HepG2 (cell line): ENCODE results near the gene ADAMTS2. TPM values are rescaled to one million over a fixed set of nuclear protein-coding genes. Genes with fewer than 3 reads are reported as not detected.

Experiments used
- ATAC-seq: fragments of 200-7000 bp; cut with Tn5 transposase; 3 replicates; pipeline ENCODE4 v1.9.1; 2020; ENCODE audit warnings: mild to moderate bottlenecking, moderate library complexity
- BruUV-seq: library from RNA; stranded (reverse); fragments of 400-500 nt; replicated peaks from 2 replicates; lab custom pipeline; 2021; lab: Mats Ljungman, UMichigan
- CTCF ChIA-PET: fragments of 300-600 bp; formaldehyde crosslinking; extraction: SDS; loops from one replicate; lab custom pipeline; 2021; ENCODE audit warnings: low total read pairs, inconsistent platforms, low intra/inter-chr PET ratio; lab: Yijun Ruan, JAX
- POLR2A ChIA-PET: fragments of 350-600 bp; sonication (Branson Sonifier 250); formaldehyde crosslinking; loops from one replicate; lab custom pipeline; 2020; ENCODE audit warnings: antibody characterized with exemption, inconsistent platforms; lab: Yijun Ruan, JAX
- DNase-seq: peaks from one replicate; pipeline ENCODE4 v3.0.0-alpha.2; 2015; ENCODE audit warnings: low spot score
- FAIRE-seq: peaks from 3 replicates; lab custom pipeline; 2011; peaks lifted over from hg19 to GRCh38; lab: Jason Lieb, UNC
- H2AFZ ChIP-seq: one replicate; pipeline ENCODE4 v1.6.1; 2011; ENCODE audit warnings: low read length, inconsistent platforms
- H3K27ac ChIP-seq: fragments of 300-600 bp; 3 replicates; pipeline ENCODE4 v1.8.0; 2011; ENCODE audit warnings: mixed run types, mild to moderate bottlenecking, mixed read lengths, low read length, inconsistent platforms; ENCODE audit not compliant: insufficient read depth; ENCODE audit errors: extremely low read length
- H3K27me3 ChIP-seq, 2 experiments: fragments of 200-600 bp in 1 of 2; 2 replicates in 1 of 2; 3 replicates in 1 of 2; pipeline versions ENCODE4 v1.6.0 to v1.8.0; 2011; ENCODE audit warnings: low read length in 2 of 2, mild to moderate bottlenecking in 2 of 2, moderate library complexity in 2 of 2, inconsistent platforms in 1 of 2; ENCODE audit not compliant: insufficient read depth in 2 of 2, control insufficient read depth in 1 of 2
- H3K36me3 ChIP-seq, 2 experiments: fragments of 200-600 bp in 1 of 2; replicated peaks in 1 of 2; 2 replicates in 1 of 2; 3 replicates in 1 of 2; pipeline versions ENCODE4 v1.5.1 to v1.8.0; 2011; ENCODE audit warnings: low read length in 2 of 2, inconsistent platforms in 1 of 2; ENCODE audit not compliant: insufficient read depth in 2 of 2, control insufficient read depth in 1 of 2
- H3K4me1 ChIP-seq: 2 replicates; pipeline ENCODE4 v1.5.1; 2012; ENCODE audit warnings: low read length, inconsistent platforms; ENCODE audit not compliant: insufficient read depth
- H3K4me2 ChIP-seq: 2 replicates; pipeline ENCODE4 v1.6.0; 2011; ENCODE audit warnings: low read depth, low read length, inconsistent platforms
- H3K4me3 ChIP-seq, 3 experiments: fragments of 200-600 bp in 1 of 3; sonication (generic), shearing (Covaris generic) in 1 of 3; replicated peaks in 1 of 3; 2 replicates each; pipeline ENCODE4 v1.5.1; 2011 to 2016; ENCODE audit warnings: low read length in 3 of 3, inconsistent platforms in 2 of 3, low read depth in 2 of 3, mild to moderate bottlenecking in 2 of 3, control low read depth in 1 of 3, mixed read lengths in 1 of 3; ENCODE audit not compliant: insufficient read depth in 1 of 3
- H3K79me2 ChIP-seq: one replicate; pipeline ENCODE4 v1.6.1; 2011; ENCODE audit warnings: low read length, inconsistent platforms; ENCODE audit not compliant: insufficient read depth
- H3K9ac ChIP-seq: 2 replicates; pipeline ENCODE4 v1.6.0; 2011; ENCODE audit warnings: mild to moderate bottlenecking, low read depth, low read length, inconsistent platforms; ENCODE audit not compliant: insufficient read depth
- H3K9me3 ChIP-seq: 2 replicates; pipeline ENCODE4 v1.5.1; 2012; ENCODE audit warnings: mild to moderate bottlenecking, low read length
- H4K20me1 ChIP-seq: 2 replicates; pipeline ENCODE4 v1.6.0; 2011; ENCODE audit warnings: inconsistent platforms, mild to moderate bottlenecking, low read length, moderate library complexity; ENCODE audit not compliant: insufficient read depth
- CREB1 ChIP-seq, 2 experiments: fragments of 450-650 bp in 1 of 2; IDR thresholded peaks; 2 replicates each; pipeline ENCODE4 v1.6.1; 2016 to 2017; ENCODE audit warnings: control low read depth in 1 of 2, mild to moderate bottlenecking in 1 of 2, missing compliant biosample characterization in 1 of 2, missing genetic modification characterization in 1 of 2
- HMG20B ChIP-seq: conservative IDR thresholded peaks from 2 replicates; pipeline ENCODE4 v1.6.1; 2016; ENCODE audit warnings: missing genetic modification reagents, missing compliant biosample characterization
- KDM2A ChIP-seq: sonication (generic); formaldehyde crosslinking; IDR thresholded peaks from 2 replicates; pipeline ENCODE4 v1.4.0; 2020; ENCODE audit warnings: low read depth, missing genetic modification reagents, borderline replicate concordance
- ZNF629 ChIP-seq: sonication (generic); formaldehyde crosslinking; conservative IDR thresholded peaks from 2 replicates; pipeline ENCODE4 v1.5.0; 2020; ENCODE audit warnings: missing genetic modification reagents
- WGBS: methylation state at CpG from one replicate; pipeline ENCODE4 v1.1.6; 2017; ENCODE audit warnings: low lambda C conversion rate; 5-methylcytosine and 5-hydroxymethylcytosine counted together
- in situ Hi-C: cut with HindIII; loops from 2 replicates; pipeline ENCODE4 v1.10.0; 2017; ENCODE audit warnings: low pct_unique_long_range_greater_than_20kb; ENCODE audit not compliant: extremely low pct_ligation_motif_present
- intact Hi-C: fragments of 100-400 bp; cut with micrococcal nuclease; formaldehyde crosslinking; loops from one replicate; pipeline ENCODE4 v1.10.0; 2022; ENCODE audit not compliant: unreplicated experiment
- polyA plus RNA-seq, 8 experiments: library from polyadenylated mRNA; depleted of rRNA in 3 of 8; stranded (reverse) in 7 of 8; unstranded in 1 of 8; fragments of >200 nt; fragmentation: Illumina TruSeq in 4 of 8; extraction: Trizol in 4 of 8; gene quantifications; 2 replicates each; pipeline versions ENCODE4 v1.2.1 to v1.2.3, GENCODE V29; 2011 to 2016; ENCODE audit warnings: low read depth in 4 of 8, missing spikeins in 1 of 8, mixed read lengths in 1 of 8; ENCODE audit not compliant: insufficient read depth in 1 of 8
- total RNA-seq, 5 experiments: library from RNA; depleted of rRNA; stranded (reverse); fragments of >200 nt; fragmentation: Illumina TruSeq; extraction: Trizol; gene quantifications; 2 replicates each; pipeline ENCODE4 v1.2.3, GENCODE V29; 2016; ENCODE audit warnings: low read depth in 1 of 5
- TF ChIP-seq, protein P1 (sequence below): IDR thresholded peaks from 2 replicates; pipeline ENCODE4 v1.6.1; 2016
- TF ChIP-seq, protein P2 (sequence below): sonication (generic); formaldehyde crosslinking; IDR thresholded peaks from 2 replicates; pipeline ENCODE4 v1.4.0; 2020; ENCODE audit warnings: missing genetic modification reagents, borderline replicate concordance

The ADAMTS2 gene
- total and polyA plus RNA-seq, 2 of the 13 experiments (the other 11 are each of a cell fraction or from before 2014, with no cell fraction given) = 0.24 to 3.5 TPM

DNA sequence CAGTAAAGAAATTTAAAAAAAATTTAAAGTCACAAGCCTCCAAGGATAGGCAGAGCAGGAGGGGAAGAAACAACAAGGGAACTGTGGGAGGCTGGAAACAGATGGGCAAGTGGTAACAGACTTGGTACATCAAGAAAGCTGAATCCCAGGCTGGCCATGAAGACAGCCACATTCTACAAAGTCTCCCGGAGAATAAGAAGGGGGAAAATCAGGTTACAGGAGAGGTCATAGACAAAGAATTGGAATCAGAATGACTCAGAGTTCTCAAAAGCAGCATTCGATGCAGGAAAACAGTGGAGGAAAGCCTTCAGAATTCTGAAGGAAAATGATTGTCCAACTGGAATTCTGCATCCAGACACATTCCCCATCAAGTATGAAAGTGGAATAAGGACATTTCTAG is 129.7 kb downstream of the ADAMTS2 start:
- BruUV-seq = no TSS peak
- Histone ChIP-seq H3K9me3 (no peaks in the 10 kb centered on the region), H3K9ac (no peak overlapping the region), H2AFZ (no peak overlapping the region), H3K4me1 (no peaks in the 10 kb centered on the region), H3K27me3 (peaks cover 1 to 6% of the 10 kb centered on the region in 2 experiments; a peak in 4 of 5 replicates), H3K36me3 (no peaks in the 10 kb centered on the region), H4K20me1 (no peaks in the 10 kb centered on the region), H3K79me2 (no peaks in the 10 kb centered on the region)
- CTCF ChIA-PET = no interaction called here
- intact Hi-C loops = no loop called here
- no peak for FAIRE-seq
- TF ChIP-seq CREB1 (IDR thresholded peaks at IDR 0.05) (no peak), CREB1 (CRISPR knock-in tag; IDR thresholded peaks at IDR 0.05) (no peak)
- TF ChIP-seq, protein P1, sequence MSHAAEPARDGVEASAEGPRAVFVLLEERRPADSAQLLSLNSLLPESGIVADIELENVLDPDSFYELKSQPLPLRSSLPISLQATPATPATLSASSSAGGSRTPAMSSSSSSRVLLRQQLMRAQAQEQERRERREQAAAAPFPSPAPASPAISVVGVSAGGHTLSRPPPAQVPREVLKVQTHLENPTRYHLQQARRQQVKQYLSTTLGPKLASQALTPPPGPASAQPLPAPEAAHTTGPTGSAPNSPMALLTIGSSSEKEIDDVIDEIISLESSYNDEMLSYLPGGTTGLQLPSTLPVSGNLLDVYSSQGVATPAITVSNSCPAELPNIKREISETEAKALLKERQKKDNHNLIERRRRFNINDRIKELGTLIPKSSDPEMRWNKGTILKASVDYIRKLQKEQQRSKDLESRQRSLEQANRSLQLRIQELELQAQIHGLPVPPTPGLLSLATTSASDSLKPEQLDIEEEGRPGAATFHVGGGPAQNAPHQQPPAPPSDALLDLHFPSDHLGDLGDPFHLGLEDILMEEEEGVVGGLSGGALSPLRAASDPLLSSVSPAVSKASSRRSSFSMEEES = no peak
- TF ChIP-seq, all 625 proteins: peak for 0
- POLR2A ChIA-PET = no interaction called here
- WGBS = 82% methylated on average over 2 of the region's 2 CpGs
- Histone ChIP-seq H3K4me2 (no peak overlapping the region), H3K27ac (no peak overlapping the region), H3K4me3 (no peak overlapping the region)
- in situ Hi-C loops = no loop called here
- no peak for DNase-seq
- no peak for ATAC-seq

DNA sequence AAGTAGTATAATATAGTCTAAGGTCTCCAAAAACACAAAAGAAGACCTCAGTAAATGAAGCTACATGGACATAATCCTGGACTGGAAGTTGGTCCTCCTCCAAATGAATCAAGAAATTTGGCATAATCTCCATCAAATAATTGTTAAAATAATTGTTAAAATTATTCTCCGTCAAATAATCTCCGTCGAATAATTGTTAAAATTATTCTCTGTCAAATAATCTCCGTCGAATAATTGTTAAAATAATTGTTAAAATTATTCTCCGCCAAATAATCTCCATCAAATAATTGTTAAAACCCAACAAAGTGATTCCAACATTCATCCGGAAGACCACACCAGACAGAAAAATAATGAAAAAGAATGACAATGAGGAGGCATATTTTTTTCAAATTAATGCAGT is 130.6 kb downstream of the ADAMTS2 start:
- Histone ChIP-seq H3K4me2 (no peak overlapping the region), H3K9me3 (no peaks in the 10 kb centered on the region), H3K4me3 (no peak overlapping the region), H3K27ac (no peak overlapping the region), H4K20me1 (no peaks in the 10 kb centered on the region), H3K36me3 (no peaks in the 10 kb centered on the region), H3K27me3 (peaks cover 1 to 4% of the 10 kb centered on the region in 2 experiments; a peak in 3 of 5 replicates), H2AFZ (no peak overlapping the region), H3K79me2 (no peaks in the 10 kb centered on the region), H3K9ac (no peak overlapping the region), H3K4me1 (no peaks in the 10 kb centered on the region)
- ATAC-seq (no peak), FAIRE-seq (no peak), DNase-seq (no peak)
- in situ Hi-C loops (no loop called here), intact Hi-C loops (no loop called here)
- WGBS = 78% methylated on average over 7 of the region's 7 CpGs
- BruUV-seq = no TSS peak
- CTCF ChIA-PET = no interaction called here
- POLR2A ChIA-PET = no interaction called here
- TF ChIP-seq KDM2A (CRISPR knock-in tag) (no peak), HMG20B (no peak), ZNF629 (no peak)
- TF ChIP-seq, protein P1 = no peak
- TF ChIP-seq, protein P2, sequence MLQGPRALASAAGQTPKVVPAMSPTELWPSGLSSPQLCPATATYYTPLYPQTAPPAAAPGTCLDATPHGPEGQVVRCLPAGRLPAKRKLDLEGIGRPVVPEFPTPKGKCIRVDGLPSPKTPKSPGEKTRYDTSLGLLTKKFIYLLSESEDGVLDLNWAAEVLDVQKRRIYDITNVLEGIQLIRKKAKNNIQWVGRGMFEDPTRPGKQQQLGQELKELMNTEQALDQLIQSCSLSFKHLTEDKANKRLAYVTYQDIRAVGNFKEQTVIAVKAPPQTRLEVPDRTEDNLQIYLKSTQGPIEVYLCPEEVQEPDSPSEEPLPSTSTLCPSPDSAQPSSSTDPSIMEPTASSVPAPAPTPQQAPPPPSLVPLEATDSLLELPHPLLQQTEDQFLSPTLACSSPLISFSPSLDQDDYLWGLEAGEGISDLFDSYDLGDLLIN (CRISPR knock-in tag) = no peak
